HG03354 (cell line): ENCODE results near the gene RACK1.

Source experiments
- ATAC-seq: cut with Tn5 transposase; IDR thresholded peaks from one replicate; pipeline ENCODE4 v1.9.1; 2021; ENCODE audit warnings: mild to moderate bottlenecking; ENCODE audit not compliant: unreplicated experiment, poor library complexity, severe bottlenecking

Gene RACK1

DNA sequence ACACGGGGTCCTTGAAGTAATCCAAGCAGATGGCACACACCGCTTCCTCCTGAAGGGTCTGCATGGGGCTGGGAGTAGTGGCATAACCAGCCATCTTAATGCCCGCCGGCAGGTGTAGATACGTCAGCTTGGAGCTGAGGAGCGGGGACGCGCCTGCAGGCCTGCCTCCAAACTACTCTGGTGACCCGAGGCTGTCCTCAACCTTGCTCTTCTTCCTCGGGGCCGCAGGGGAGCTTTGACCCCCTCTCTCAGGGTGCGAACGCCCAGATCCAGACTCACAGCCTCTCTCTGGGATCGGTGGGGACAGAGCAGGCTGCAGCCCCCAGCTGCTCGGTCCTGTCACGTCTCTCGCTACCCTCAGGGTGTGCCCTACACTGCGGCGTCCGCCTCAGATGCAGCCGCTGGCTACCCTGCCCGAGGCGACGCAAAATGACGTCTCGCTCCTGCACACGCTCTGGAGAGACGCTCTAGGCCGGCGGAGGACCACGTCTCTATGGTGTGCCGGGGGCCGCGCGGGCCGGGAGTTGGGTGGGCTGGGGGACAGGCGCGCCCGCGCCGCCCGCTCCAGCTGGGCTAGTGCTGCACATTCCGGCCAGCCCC lies 17.1 kb upstream of the RACK1 start, which contains the start of gene TRIM52:
Gene TRIM52 (minus strand): TSS at position 424 of the 600 bp plus-strand sequence. CDS start 330 bp downstream, at position 94.
- peak; percentile 83 for ATAC-seq

DNA sequence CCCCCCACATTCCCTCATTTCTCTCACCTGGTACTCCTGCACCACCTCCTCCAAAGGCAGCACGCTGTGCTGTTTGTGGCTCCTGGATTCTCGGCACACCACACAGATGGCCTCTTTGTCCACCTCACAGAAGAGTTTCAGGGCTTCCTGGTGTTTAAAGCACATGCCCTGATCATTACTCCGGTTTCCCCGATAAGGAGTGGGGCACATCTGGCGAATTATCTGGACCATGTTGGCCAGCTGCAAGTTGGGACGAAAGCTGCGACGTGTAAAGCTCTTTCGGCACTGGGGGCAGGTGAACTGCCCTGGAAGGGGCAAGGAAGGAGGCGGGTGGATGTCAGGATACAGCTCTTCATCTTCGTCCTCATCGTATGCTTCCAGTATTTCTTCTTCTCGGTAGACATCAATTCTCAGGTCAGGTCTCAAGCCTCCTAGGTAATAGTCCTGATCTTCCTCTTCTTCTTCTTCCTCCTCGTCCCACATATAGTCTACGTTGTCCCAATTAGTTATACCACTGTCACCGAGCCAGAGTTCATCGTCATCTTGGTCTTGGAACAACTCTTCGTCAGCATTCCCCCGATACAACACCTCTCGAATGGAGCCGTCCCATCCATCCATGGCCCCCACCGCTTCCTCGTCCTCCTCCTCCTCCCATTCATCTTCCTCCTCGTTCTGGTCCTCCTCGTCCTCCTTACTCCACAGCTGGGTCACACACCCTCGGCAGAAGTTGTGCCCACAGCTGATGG lies 16.4 kb upstream of the RACK1 start:
- no peak for ATAC-seq

DNA sequence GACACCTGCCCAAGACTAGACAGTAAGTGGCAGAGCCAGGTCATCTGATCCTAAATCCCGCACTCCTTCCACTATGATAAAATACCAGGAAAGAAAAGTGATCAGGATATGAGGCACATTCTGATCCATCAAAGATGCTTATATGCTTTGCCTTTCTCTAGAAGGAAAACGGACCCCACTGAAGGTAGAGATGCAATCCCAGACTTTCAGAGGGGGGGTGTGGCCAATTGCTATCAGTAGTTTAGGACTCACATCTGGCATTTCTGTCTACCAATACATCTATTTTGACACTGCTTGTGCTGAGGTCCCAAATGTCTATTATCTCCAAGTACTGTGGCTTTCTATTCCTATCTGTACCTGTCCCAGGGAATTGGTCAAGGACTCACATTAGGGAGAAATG lies 15.6 kb upstream of the RACK1 start:
- ATAC-seq = no peak

DNA sequence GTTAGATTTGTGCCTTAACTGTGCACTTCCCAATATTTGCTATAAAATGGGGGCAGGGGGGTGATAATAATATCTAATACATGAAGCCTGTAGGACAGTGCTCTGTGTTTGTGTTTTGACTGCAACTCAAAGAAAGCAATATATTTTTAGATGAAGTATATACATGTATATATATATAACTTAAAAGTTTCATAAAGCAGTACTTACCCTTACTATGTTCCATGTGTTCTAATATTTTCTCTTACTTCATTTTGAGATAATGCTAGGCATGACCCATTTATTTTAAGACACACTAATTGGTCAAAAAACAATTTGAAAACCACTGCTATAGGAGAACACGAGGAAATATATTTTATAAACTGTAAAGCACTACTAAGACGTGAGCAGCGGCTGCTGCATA lies 14.9 kb upstream of the RACK1 start:
- no peak for ATAC-seq

DNA sequence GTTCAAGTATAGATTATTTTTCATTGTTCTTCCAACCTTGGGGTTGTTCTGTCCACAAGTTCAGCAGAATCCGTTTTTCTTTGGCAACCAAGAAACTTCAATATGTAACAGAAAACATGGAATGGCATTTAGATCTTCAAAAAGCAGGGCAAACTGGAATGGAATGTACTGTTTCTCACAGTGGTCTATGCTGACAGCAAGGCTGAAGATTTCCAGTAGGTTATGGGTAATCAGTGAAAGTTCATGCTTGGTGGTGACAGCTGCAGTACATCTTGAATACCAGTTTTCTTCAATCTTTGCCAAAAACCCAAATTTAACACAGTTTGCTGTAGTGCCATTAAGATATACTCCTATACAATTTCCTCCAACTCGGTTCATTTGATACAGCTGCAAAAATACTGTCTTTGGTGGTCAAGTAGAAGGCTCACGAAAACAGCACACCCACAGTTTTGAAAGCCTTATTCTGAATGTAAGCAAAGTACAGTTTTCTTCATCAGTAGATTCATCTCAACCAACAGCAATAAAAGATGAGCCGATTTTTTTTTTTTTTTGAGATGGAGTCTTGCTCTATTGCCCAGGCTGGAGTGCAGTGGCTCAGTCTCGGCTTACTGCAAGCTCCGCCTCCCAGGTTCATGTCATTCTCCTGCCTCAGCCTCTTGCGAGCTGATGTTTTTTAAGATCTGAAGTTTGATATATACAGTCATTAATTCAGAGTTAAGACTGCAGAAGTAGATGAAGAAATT lies 12.3 kb upstream of the RACK1 start:
- ATAC-seq = no peak

DNA sequence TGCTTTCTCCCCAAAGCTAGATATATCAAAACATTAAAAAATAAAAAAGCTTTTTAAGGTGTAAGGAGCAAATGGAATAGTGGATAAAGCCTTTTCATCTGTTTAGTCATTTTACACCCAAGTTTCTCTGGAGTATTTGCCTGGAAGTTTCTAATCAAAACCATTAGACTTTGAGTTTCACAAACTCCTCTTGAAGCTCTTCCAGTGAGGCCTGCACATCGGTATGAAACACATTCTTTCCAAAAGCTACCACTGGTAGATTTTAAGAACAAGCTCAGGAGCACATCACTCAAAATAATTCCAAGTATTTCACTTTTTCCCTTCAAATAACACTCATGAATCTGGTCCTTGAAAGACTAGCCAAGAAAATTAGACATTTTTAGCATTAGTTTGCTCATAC lies 11.6 kb upstream of the RACK1 start:
- ATAC-seq = no peak

DNA sequence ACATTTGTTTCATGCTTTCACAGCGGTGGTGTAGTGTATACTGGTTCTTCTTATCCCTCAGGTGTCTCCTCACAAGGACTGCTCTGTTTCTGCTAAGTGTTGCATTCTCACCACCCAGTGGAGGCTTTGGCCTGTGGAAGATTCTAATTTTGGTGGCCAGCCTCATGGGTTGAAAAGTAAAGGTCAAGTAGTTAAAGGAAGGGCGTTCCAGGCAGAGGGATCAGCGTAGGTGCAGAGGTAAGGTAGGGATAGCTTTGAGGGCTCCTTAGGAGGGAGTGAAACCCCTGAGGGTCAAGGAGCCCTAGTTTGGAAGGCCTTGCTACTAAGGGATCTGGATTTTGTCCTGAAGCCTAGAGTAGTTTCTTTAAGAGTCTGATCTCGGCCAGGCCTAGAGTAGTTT lies 4.6 kb upstream of the RACK1 start:
- ATAC-seq = no peak

DNA sequence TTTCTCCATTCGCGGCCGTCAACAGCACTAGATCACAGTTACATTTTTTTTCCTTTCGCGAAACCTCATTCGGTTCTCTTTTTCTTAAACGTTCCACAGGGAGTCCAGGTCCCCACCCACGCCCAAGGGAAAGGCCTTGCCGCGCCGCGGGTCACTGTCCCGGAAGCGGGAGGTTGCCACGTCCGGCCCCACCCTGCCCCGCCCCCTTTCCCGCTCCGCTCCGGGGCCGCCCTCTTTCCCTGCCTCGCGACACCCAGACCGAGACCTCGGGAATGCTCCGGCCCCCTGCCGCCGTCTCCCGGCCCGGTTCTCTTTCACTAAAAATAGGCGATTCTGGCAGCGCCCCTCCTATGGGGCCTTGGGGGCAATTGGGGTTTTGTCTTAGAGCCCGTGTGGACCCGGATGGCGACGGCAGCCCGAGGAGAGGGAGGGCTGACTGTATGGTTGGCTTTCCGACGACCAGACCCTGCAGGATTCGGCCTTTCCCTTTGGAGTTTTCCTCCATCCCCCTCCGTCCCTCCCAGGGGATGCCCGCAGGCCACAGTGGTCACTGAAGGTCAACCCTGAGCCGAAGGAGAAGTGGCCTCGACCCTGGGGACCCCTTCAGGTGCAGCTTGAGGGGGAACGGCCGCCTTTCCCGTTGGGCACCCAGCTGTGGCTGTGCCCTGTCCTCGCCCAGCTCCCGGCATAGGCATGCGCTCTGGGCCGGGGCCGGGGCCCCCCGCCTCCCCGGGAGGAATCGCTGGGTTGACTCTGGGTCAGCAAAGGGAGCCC lies 2.8 kb upstream of the RACK1 start:
- peak; percentile 44 for ATAC-seq

DNA sequence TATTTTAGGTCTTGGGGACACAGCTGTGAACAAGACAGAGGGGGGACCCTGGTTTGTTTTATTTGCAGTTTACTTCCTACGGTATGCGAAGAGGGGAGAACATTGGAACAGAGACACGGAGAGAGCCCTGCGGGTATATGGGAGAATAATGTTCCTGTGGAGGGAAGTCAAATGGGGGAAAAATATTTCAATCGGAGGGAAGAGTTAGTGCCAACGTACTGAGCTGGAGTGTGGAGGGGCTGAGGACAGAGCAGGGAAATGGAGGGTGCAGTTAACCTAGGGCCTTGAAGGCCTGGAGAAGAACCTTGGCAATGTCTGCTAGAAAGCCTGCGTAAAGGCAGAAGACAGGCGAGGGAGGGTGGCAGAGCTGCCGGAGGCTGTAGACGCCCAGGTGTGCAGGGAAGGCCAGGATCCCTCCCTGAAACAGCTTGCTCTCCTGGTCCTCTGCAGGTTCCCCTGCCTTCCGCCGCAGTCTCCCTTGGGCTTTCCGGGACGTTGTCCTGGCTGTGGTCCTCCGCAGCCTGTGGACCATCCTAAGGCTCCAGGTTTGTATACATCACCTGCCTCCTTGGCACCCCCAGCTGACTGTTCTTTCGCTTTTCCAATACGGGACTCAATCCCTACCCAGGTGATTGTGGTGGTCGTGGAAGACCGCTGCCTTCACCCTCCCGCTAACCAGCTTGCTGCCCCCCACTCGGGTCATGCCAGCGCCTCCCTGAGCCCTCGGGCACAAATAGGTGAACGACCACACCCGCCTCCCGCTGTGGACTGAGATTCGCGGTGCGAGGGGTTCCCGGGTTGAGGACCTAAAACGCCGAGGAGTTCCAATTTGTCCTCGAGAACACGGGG lies 1.9 kb upstream of the RACK1 start:
- ATAC-seq = peak; percentile 3

DNA sequence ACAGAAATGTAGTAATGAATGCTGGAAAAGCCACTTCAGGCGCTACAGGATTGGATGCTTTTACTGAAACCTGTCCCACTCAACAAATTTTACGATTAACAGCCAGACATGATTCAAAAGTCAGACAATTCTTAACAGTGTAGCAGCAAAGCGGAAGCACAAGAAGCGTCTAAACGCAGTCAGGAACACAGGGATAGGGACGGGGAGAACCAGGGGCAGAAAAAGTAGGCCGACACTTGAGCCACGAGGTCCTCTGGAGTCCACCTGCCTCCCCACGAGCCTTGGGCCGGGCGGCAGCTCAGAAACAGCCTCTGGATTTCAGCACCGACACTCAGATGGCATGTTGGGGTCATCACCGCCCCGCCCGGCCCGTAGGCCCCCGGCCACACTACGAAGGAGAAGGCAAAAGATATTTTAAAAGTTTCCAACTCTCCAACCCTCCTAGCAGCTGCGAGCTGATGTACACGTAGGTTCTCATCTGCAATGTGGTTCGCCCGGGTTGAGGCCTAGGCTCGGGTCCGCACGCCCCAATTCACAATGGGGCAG lies 615 bp downstream of the RACK1 start:
- ATAC-seq = peak; percentile 2

DNA sequence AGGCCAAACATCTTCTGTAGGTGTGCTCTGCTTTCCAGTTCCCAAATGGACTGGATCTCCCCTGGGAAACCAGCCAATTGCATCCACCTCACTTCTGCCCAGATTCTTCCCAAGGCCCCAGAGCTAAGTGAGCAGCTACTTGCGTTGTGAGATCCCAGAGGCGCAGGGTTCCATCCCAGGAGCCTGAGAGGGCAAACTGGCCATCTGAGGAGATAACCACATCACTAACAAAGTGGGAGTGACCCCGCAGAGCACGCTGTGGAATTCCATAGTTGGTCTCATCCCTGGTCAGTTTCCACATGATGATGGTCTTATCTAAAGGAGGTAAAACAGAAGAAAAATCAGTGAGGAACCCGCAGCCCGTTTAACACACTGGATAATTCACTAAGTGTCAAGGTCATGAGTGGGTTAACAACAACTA lies 1.7 kb downstream of the RACK1 start:
- no peak for ATAC-seq

DNA sequence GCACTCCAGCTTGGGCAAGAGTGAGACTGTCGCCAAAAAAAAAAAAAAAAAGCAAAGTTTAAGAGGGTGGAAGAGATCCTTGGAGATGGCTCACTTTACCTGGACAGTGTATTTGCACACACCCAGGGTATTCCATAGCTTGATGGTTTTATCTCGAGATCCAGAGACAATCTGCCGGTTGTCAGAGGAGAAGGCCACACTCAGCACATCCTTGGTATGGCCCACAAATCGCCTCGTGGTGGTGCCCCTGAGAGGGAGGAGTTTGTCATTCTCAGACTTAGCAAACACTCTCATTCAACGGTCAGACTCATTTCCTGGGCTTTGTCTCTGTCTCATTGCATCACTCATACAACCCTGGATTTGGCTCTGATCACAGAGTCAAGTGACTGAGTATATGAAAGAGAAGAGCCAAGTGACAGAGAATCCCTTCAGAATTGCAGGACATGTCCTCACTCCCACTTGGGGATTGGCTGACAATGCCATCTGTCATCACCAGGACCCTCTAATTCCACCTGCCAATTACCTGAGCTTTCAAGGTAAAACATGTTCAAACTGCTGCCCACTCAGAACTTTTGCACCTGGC lies 2.2 kb downstream of the RACK1 start:
- no peak for ATAC-seq

DNA sequence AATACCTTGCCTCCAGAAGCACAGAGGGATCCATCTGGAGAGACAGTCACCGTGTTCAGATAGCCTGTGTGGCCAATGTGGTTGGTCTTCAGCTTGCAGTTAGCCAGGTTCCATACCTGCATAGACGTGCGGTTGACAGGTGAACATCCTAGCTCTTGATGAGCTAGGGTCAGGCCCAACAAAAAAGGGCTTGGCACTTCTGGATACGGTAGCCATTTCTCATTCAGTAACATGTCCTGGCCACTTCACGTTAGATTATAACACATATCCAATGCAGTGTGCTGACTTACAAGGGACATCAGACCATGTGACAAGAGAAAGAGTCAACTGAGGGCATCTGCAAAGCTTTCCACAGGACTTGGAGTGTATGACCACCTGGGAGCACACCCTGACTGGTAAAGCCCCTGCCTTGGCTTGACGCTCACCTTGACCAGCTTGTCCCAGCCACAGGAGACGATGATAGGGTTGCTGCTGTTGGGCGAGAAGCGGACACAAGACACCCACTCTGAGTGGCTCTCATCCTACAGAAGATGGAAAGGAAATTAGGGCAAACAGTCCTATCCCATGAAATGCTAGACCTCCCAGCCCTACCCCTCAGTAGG lies 4.5 kb downstream of the RACK1 start:
- no peak for ATAC-seq

DNA sequence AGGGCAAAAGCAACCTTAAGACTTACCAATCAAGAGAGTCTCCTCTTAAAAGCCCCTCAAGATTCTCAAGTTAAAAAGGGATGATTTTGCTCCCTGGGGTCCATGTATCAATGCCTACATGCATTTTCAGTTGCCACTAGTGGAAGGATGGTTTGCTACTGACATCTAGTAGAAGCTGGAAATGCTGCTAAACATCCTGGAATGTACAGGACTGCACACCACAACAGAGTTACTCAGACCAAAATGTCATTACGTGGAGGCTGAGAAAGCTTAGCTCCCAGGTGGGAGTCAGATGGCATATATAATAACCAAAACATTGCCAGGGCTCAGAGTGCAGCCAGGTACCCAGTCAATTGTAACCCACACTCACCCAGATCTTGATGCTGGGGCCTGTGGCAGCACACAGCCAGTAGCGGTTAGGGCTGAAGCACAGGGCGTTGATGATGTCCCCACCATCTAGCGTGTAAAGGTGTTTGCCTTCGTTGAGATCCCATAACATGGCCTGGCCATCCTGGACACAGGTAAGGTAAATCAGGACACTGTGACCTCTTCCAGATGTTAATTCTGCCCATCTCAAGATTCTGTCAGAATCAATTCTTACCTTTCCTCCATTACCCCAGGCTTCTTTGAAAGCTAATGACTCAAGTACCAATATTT lies 5.8 kb downstream of the RACK1 start:
- no peak for ATAC-seq

DNA sequence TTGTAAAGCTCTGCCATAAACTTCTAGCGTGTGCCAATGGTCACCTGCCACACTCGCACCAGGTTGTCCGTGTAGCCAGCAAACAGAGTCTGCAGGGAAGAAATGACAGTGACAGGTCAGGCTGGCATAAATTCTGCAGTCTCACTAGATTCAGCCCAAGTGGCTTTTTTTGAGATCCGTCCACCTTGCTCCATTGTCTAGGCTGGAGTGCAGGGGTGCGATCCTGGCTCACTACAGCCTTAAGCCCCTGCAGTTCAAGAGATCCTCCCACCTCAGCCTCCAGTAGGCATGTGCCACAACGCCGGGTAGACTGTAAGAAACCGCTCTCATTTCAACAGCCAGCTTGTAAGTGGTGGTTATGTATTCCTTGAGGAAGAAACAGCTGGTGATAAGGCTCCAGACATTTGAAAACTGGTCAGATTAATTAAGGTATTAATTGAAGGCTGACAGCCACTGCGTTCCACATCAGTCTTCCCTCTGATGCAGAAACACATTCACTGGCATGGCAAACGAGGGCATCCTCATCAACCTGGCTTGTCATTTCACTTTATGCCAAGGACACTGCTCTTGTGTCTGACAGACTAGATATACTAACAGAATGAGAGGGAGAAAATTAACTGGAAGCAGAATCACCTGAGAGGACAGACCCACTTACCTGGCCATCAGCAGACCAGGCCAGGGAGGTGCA lies 6.6 kb downstream of the RACK1 start:
- no peak for ATAC-seq

DNA sequence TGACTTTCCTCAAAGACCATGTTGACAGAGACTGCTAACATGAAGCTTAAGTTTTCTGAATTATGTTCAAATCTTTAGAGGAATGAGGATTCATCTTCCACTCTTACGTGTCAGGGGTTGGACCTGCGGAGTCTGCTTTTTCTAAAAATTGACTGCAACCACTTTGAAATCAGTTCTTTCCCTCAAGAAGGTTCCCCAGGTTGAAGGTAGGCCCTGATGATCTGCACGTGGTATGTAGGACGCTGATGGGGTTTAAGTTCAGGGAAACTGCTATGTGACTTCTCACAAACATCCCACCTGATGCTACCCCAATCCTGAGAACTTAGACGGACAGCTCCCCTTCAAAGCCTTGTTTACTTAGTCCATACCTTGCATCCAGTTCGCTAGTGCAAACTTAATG lies 7.2 kb downstream of the RACK1 start:
- ATAC-seq = no peak

DNA sequence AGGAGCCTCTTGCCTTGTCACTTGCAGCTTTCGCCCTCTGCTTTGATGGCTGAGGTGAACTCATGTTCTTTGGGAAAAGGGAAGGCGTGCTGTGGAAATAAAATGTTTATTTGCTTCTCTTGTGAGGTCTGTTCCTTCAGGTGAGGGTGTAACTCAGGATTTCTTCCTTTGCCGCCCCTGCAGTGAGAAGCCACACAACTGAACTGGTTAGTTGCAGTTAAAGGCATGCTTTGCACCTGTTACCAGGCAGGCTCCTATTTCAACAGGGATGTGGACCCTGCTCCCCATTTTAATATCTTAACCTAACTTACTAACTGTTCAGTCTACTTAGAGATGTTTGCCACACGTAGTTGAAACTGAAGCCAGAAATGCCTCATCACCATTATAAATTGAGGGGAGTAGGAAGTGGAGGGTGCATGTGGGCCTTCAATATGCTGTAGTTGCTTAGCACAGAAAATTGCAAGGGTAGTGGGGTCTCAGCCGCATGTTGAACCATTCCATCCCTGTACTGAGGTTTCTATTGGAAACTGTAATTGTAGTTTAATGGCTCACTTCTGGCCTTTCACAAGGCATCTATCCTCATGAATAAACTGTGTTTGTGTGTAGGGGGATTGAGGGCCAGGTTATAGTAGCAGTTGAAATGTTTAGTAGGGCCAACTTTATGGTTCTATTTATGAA lies 7.9 kb downstream of the RACK1 start:
- no peak for ATAC-seq
